K562 (cell line): ENCODE results near the gene SPDL1.

ENCODE experiments used
- FOXP1 ChIP-seq: sonication (generic); formaldehyde crosslinking; IDR thresholded peaks from 2 replicates; pipeline ENCODE4 v1.8.0; 2022; ENCODE audit warnings: mild to moderate bottlenecking, missing genetic modification reagents
- HCFC1 ChIP-seq: IDR thresholded peaks from 2 replicates; pipeline ENCODE4 v1.6.1; 2012; ENCODE audit warnings: low read depth, low read length, improper control_type of control experiment
- PHF21A ChIP-seq: fragments of 450-650 bp; IDR thresholded peaks from 2 replicates; pipeline ENCODE4 v1.6.1; 2017; ENCODE audit warnings: low read depth, borderline replicate concordance

DNA sequence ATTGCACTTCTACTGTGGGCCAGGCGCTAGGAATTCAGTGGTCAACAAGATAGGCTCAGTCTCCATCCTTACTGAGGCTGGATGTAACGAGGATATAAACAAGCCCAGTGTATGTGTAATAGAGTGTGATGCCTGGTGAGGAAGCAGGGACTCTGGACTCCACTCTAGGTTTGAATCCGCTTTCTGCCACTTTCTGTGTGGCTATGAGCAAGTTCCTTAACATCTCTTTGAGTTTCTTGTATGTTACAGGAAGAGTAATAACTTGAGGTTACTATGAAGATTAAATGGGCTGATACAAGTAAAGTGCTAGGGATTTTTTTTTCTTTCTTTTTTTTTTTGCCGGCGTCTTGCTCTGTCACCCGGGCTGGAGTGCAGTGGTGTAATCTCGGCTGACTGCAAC is 65.9 kb downstream of the SPDL1 start:
- TF ChIP-seq FOXP1 (no peak), HCFC1 (no peak), PHF21A (no peak)
